Measurements from ENCODE around the gene CORO2A.

GRCh38 chr9:98191671-98192502 is 550 bp downstream of the CORO2A start:
- TF ChIP-seq CTCF (IDR thresholded peaks at IDR 0.05) (no peak), POLR2A (IDR thresholded peaks at IDR 0.05) (no peak)
